ENCODE data around the gene MYL5.
"Not testable (repeated sequence)": the region's sequence is repeated elsewhere in the genome, so short reads cannot be mapped to it uniquely, and the experiment has no call there.

The MYL5 gene

GRCh38 chr4:684623-685327, 10.4 kb downstream of the MYL5 start:
- no peak for DNase-seq (ENCODE audit: low spot score)

- DNase-seq (ENCODE audit: low spot score): no peak
Measured at GRCh38 chr4:685679-686412, 11.5 kb downstream of the MYL5 start.

GRCh38 chr4:686413-687040, 12.2 kb downstream of the MYL5 start:
- no peak for DNase-seq (ENCODE audit: low spot score)

GRCh38 chr4:687048-687970, 13.0 kb downstream of the MYL5 start:
- DNase-seq (ENCODE audit: low spot score): no peak

GRCh38 chr4:687971-688853, 13.9 kb downstream of the MYL5 start:
- no peak for DNase-seq (ENCODE audit: low spot score)

- no peak for DNase-seq (ENCODE audit: low spot score)
Measured at GRCh38 chr4:688854-689681, 14.7 kb downstream of the MYL5 start, which contains the start of gene SLC49A3. SLC49A3 (minus strand) TSS chr4:689151; CDS start chr4:689127, 24 bp downstream.

GRCh38 chr4:689723-690122, 15.4 kb downstream of the MYL5 start:
- DNase-seq (ENCODE audit: low spot score): no peak

- no peak for DNase-seq (ENCODE audit: low spot score)
Measured at GRCh38 chr4:692771-693554, 18.6 kb downstream of the MYL5 start.

GRCh38 chr4:694341-694940, 20.1 kb downstream of the MYL5 start:
- DNase-seq (ENCODE audit: low spot score): not testable (repeated sequence)

- DNase-seq (ENCODE audit: low spot score): no peak
Measured at GRCh38 chr4:699816-700580, 25.7 kb downstream of the MYL5 start.

- DNase-seq (ENCODE audit: low spot score): no peak
Measured at GRCh38 chr4:700587-701264, 26.4 kb downstream of the MYL5 start.

GRCh38 chr4:702618-703048, 28.3 kb downstream of the MYL5 start:
- DNase-seq (ENCODE audit: low spot score): no peak

- no peak for DNase-seq (ENCODE audit: low spot score)
Measured at GRCh38 chr4:703336-704197, 29.2 kb downstream of the MYL5 start.

- no peak for DNase-seq (ENCODE audit: low spot score)
Measured at GRCh38 chr4:704198-704891, 30.0 kb downstream of the MYL5 start.

GRCh38 chr4:704971-705277, 30.6 kb downstream of the MYL5 start:
- no peak for DNase-seq (ENCODE audit: low spot score)
